GM23338 (cell line): Measurements from ENCODE around the gene ATP8B2. TPM values are rescaled to one million over a fixed set of nuclear protein-coding genes. Genes with fewer than 3 reads are reported as not detected.
"Not testable (repeated sequence)": the region's sequence is repeated elsewhere in the genome, so short reads cannot be mapped to it uniquely, and the experiment has no call there.

Experiments used
- ATAC-seq: fragments of 200-7000 bp; cut with Tn5 transposase; 3 replicates; pipeline ENCODE4 v1.9.1; 2020
- DNase-seq: peaks from one replicate; pipeline ENCODE4 v3.0.0-alpha.2; 2015; ENCODE audit warnings: low spot score
- H2AFZ ChIP-seq: fragments of 200-600 bp; sonication (generic); 2 replicates; pipeline ENCODE4 v1.8.0; 2016; ENCODE audit warnings: antibody characterized with exemption, mild to moderate bottlenecking, moderate library complexity
- H3F3A ChIP-seq: fragments of 200-600 bp; sonication (generic); replicated peaks from 2 replicates; pipeline ENCODE4 v1.8.0; 2017; ENCODE audit warnings: antibody characterized with exemption, mixed run types, low read depth
- H3K27ac ChIP-seq: fragments of 200-600 bp; sonication (generic); 2 replicates; pipeline ENCODE4 v1.6.1; 2016; ENCODE audit warnings: low read depth
- H3K27me3 ChIP-seq: fragments of 200-600 bp; sonication (generic); 2 replicates; pipeline ENCODE4 v1.8.0; 2016; ENCODE audit warnings: mild to moderate bottlenecking, mixed run types, moderate library complexity; ENCODE audit not compliant: insufficient read depth
- H3K36me3 ChIP-seq: fragments of 200-600 bp; sonication (generic); 2 replicates; pipeline ENCODE4 v1.8.0; 2016; ENCODE audit warnings: mild to moderate bottlenecking; ENCODE audit not compliant: insufficient read depth
- H3K4me1 ChIP-seq: fragments of 200-600 bp; sonication (generic); 2 replicates; pipeline ENCODE4 v1.8.0; 2016; ENCODE audit warnings: mild to moderate bottlenecking, moderate library complexity; ENCODE audit not compliant: insufficient read depth
- H3K4me2 ChIP-seq: fragments of 200-600 bp; sonication (generic); 2 replicates; pipeline ENCODE4 v1.7.1; 2017; ENCODE audit warnings: mixed run types
- H3K4me3 ChIP-seq: fragments of 200-600 bp; sonication (generic); 2 replicates; pipeline ENCODE4 v1.6.1; 2016; ENCODE audit warnings: mixed run types
- H3K79me2 ChIP-seq: fragments of 200-600 bp; sonication (generic); replicated peaks from 2 replicates; pipeline ENCODE4 v1.8.0; 2017; ENCODE audit warnings: mild to moderate bottlenecking; ENCODE audit not compliant: insufficient read depth
- H3K9me2 ChIP-seq: fragments of 200-600 bp; sonication (generic); 2 replicates; pipeline ENCODE4 v1.8.0; 2017; ENCODE audit not compliant: insufficient read depth
- H4K20me1 ChIP-seq: fragments of 200-600 bp; sonication (generic); replicated peaks from 2 replicates; pipeline ENCODE4 v1.8.0; 2017; ENCODE audit warnings: mild to moderate bottlenecking; ENCODE audit not compliant: insufficient read depth
- H3K27ac Mint-ChIP-seq: 2 replicates; pipeline ENCODE4 v1.8.0; 2020; ENCODE audit warnings: inconsistent platforms, mild to moderate bottlenecking, moderate library complexity, mixed read lengths
- H3K27me3 Mint-ChIP-seq: 3 replicates; pipeline ENCODE4 v1.8.0; 2022; ENCODE audit warnings: low read depth, mild to moderate bottlenecking, moderate library complexity, mixed read lengths, inconsistent platforms; ENCODE audit not compliant: insufficient read depth, poor library complexity
- H3K36me3 Mint-ChIP-seq: 3 replicates; pipeline ENCODE4 v1.8.0; 2021; ENCODE audit warnings: low read depth, mild to moderate bottlenecking, inconsistent platforms, moderate library complexity, mixed read lengths
- H3K4me1 Mint-ChIP-seq: 3 replicates; pipeline ENCODE4 v1.8.0; 2020; ENCODE audit warnings: mild to moderate bottlenecking, inconsistent platforms, mixed read lengths
- H3K4me3 Mint-ChIP-seq: 3 replicates; pipeline ENCODE4 v1.8.0; 2021; ENCODE audit warnings: moderate library complexity, mild to moderate bottlenecking, inconsistent platforms, mixed read lengths
- H3K9me3 Mint-ChIP-seq: 3 replicates; pipeline ENCODE4 v1.8.0; 2020; ENCODE audit warnings: moderate library complexity, mild to moderate bottlenecking, inconsistent platforms, mixed read lengths
- CREB1 ChIP-seq: fragments of 250-450 bp; sonication (Bioruptor Pico); IDR thresholded peaks from 2 replicates; pipeline ENCODE4 v1.5.0; 2020; ENCODE audit warnings: low read depth, mild to moderate bottlenecking, moderate library complexity
- ETS1 ChIP-seq: IDR thresholded peaks from 2 replicates; pipeline ENCODE4 v1.6.1; 2016; ENCODE audit warnings: antibody characterized with exemption
- EZH2 ChIP-seq: fragments of 200-600 bp; sonication (generic); IDR thresholded peaks from one replicate; pipeline ENCODE4 v1.8.0; 2017; ENCODE audit warnings: antibody characterized with exemption, mild to moderate bottlenecking, low read depth; ENCODE audit not compliant: unreplicated experiment
- EZH2phosphoT487 ChIP-seq: fragments of 200-600 bp; sonication (generic); IDR thresholded peaks from one replicate; pipeline ENCODE4 v1.8.1; 2018; ENCODE audit warnings: antibody characterized with exemption; ENCODE audit not compliant: unreplicated experiment
- POLR2AphosphoS5 ChIP-seq: IDR thresholded peaks from 2 replicates; pipeline ENCODE4 v1.6.1; 2016; ENCODE audit warnings: antibody characterized with exemption, low read depth
- REST ChIP-seq: IDR thresholded peaks from one replicate; pipeline ENCODE4 v1.6.1; 2018; ENCODE audit warnings: antibody characterized with exemption; ENCODE audit not compliant: unreplicated experiment
- STAT1 ChIP-seq: IDR thresholded peaks from one replicate; pipeline ENCODE4 v1.6.1; 2016; ENCODE audit warnings: antibody characterized with exemption; ENCODE audit not compliant: unreplicated experiment
- ZNF114 ChIP-seq: fragments of 250-450 bp; sonication (Bioruptor Pico); IDR thresholded peaks from 2 replicates; pipeline ENCODE4 v1.5.0; 2020; ENCODE audit warnings: mild to moderate bottlenecking, moderate library complexity
- ZNF331 ChIP-seq: fragments of 250-450 bp; sonication (Bioruptor Pico); IDR thresholded peaks from 2 replicates; pipeline ENCODE4 v1.5.0; 2020; ENCODE audit warnings: low read depth, mild to moderate bottlenecking, moderate library complexity
- ZNF462 ChIP-seq: fragments of 250-450 bp; sonication (Bioruptor Pico); IDR thresholded peaks from 2 replicates; pipeline ENCODE4 v1.5.0; 2020; ENCODE audit warnings: mild to moderate bottlenecking, moderate library complexity
- polyA plus RNA-seq: library from polyadenylated mRNA; unstranded; fragments of >200 nt; fragmentation: Nextera tagmentation; extraction: Ambion mirVana; gene quantifications from 2 replicates; pipeline ENCODE4 v1.2.1, GENCODE V29; 2016
- total RNA-seq: library from RNA; depleted of rRNA; stranded (reverse); fragments of >200 nt; shearing (Covaris generic); gene quantifications from 2 replicates; pipeline ENCODE4 v1.2.3, GENCODE V29; 2014

The ATP8B2 gene
- total and polyA plus RNA-seq, 2 experiments from 2014 or later: 11.0 to 112 TPM

GRCh38 chr1:154287591-154287990 lies 37.7 kb upstream of the ATP8B2 start:
- H3K4me3 ChIP-seq, ATAC-seq, H3K27ac Mint-ChIP-seq, H3K27ac ChIP-seq, H3K4me3 Mint-ChIP-seq, DNase-seq, H3K36me3 Mint-ChIP-seq, H3K36me3 ChIP-seq, H4K20me1 ChIP-seq, H3K9me2 ChIP-seq, H3K27me3 ChIP-seq, H3K4me1 Mint-ChIP-seq, H2AFZ ChIP-seq, H3K4me2 ChIP-seq, H3F3A ChIP-seq, H3K79me2 ChIP-seq, H3K27me3 Mint-ChIP-seq, H3K4me1 ChIP-seq: not testable (repeated sequence)
- peaks cover 11% of the 10 kb centered on the region; the same call in 2 of the 3 replicates for H3K9me3 Mint-ChIP-seq

GRCh38 chr1:154288661-154289060 lies 36.7 kb upstream of the ATP8B2 start:
- H3K9me2 ChIP-seq: no peaks in the 10 kb centered on the region
- Mint-ChIP-seq H3K27me3 (peaks cover 2% of the 10 kb centered on the region), H3K4me3 (no peak overlapping the region), H3K36me3 (peaks cover 4% of the 10 kb centered on the region; the same call in 1 of the 3 replicates), H3K27ac (no peak overlapping the region), H3K4me1 (no peaks in the 10 kb centered on the region), H3K9me3 (peaks cover 18% of the 10 kb centered on the region)
- ATAC-seq (no peak), DNase-seq (no peak)
- H4K20me1 ChIP-seq: no peaks in the 10 kb centered on the region
- H3K79me2 ChIP-seq: no peaks in the 10 kb centered on the region
- no peak overlapping the region for H3K27ac ChIP-seq
- no peak overlapping the region for H3K4me2 ChIP-seq
- no peaks in the 10 kb centered on the region for H3F3A ChIP-seq
- H3K36me3 ChIP-seq: no peaks in the 10 kb centered on the region
- TF ChIP-seq EZH2phosphoT487 (no peak), ZNF462 (CRISPR knock-in tag) (no peak), CREB1 (CRISPR knock-in tag) (no peak), ETS1 (no peak), EZH2 (no peak), REST (no peak), ZNF331 (CRISPR knock-in tag) (no peak), STAT1 (no peak), ZNF114 (CRISPR knock-in tag) (no peak), POLR2AphosphoS5 (no peak)
- peak overlapping the region; percentile 43; the same call in 1 of the 2 replicates for H2AFZ ChIP-seq
- no peak overlapping the region for H3K4me3 ChIP-seq
- H3K4me1 ChIP-seq: peaks cover 8% of the 10 kb centered on the region; the same call in 1 of the 2 replicates
- no peaks in the 10 kb centered on the region for H3K27me3 ChIP-seq
